Stimulated activated memory B cell treated with anti-CD40 and anti-IgM and Interleukin-4, amounts not matched to agents 10 μg/mL and 1 μg/mL and 100 μg/mL, for 72 hours (primary cell): Measurements from ENCODE around the gene PLCZ1.
"Not testable (repeated sequence)": the region's sequence is repeated elsewhere in the genome, so short reads cannot be mapped to it uniquely, and the experiment has no call there.

Experiments
- ATAC-seq: fragments of 150-1000 bp; cut with Tn5 transposase; 2 replicates; pipeline ENCODE4 v1.10.0; 2021
- H3K27ac Mint-ChIP-seq: one replicate; pipeline ENCODE4 v1.8.0; 2022; ENCODE audit warnings: mild to moderate bottlenecking, mixed read lengths
- H3K27me3 Mint-ChIP-seq: one replicate; pipeline ENCODE4 v1.8.0; 2022; ENCODE audit warnings: mixed read lengths
- H3K36me3 Mint-ChIP-seq: one replicate; pipeline ENCODE4 v1.8.0; 2022; ENCODE audit warnings: mixed read lengths
- H3K4me1 Mint-ChIP-seq: one replicate; pipeline ENCODE4 v1.8.0; 2022; ENCODE audit warnings: mixed read lengths
- H3K4me3 Mint-ChIP-seq: one replicate; pipeline ENCODE4 v1.8.0; 2022; ENCODE audit warnings: mild to moderate bottlenecking, moderate library complexity, mixed read lengths
- H3K9me3 Mint-ChIP-seq: one replicate; pipeline ENCODE4 v1.8.0; 2022; ENCODE audit warnings: mixed read lengths

The PLCZ1 gene

GRCh38 chr12:18720690-18721089 lies 17.1 kb downstream of the PLCZ1 start:
- no peaks in the 10 kb centered on the region for H3K36me3 Mint-ChIP-seq
- ATAC-seq = no peak
- no peak overlapping the region for H3K4me3 Mint-ChIP-seq

GRCh38 chr12:18719922-18720510 lies 17.8 kb downstream of the PLCZ1 start:
- Mint-ChIP-seq H3K9me3 (peaks cover 14% of the 10 kb centered on the region), H3K27me3 (no peaks in the 10 kb centered on the region), H3K27ac (no peak overlapping the region), H3K4me3 (no peak overlapping the region), H3K4me1 (no peaks in the 10 kb centered on the region), H3K36me3 (no peaks in the 10 kb centered on the region)
- no peak for ATAC-seq

More at GRCh38 chr12:18720690-18721089, 17.1 kb downstream of the PLCZ1 start:
- Mint-ChIP-seq H3K9me3 (peaks cover 17% of the 10 kb centered on the region), H3K27ac (no peak overlapping the region), H3K27me3 (no peaks in the 10 kb centered on the region), H3K4me1 (no peaks in the 10 kb centered on the region)

GRCh38 chr12:18718462-18718861 lies 19.4 kb downstream of the PLCZ1 start:
- Mint-ChIP-seq H3K4me1 (no peaks in the 10 kb centered on the region), H3K27me3 (no peaks in the 10 kb centered on the region), H3K36me3 (no peaks in the 10 kb centered on the region), H3K4me3 (no peak overlapping the region), H3K9me3 (peaks cover 6% of the 10 kb centered on the region), H3K27ac (no peak overlapping the region)
- ATAC-seq = no peak

- Mint-ChIP-seq H3K4me3 (no peak overlapping the region), H3K27me3 (no peaks in the 10 kb centered on the region), H3K36me3 (no peaks in the 10 kb centered on the region), H3K27ac (no peak overlapping the region), H3K4me1 (no peaks in the 10 kb centered on the region), H3K9me3 (peaks cover 6% of the 10 kb centered on the region)
- ATAC-seq = no peak
Measured at GRCh38 chr12:18716236-18716635, 21.6 kb downstream of the PLCZ1 start.

GRCh38 chr12:18706798-18707197 lies 31.0 kb downstream of the PLCZ1 start:
- Mint-ChIP-seq H3K4me3 (no peak overlapping the region), H3K4me1 (no peaks in the 10 kb centered on the region), H3K36me3 (no peaks in the 10 kb centered on the region), H3K9me3 (peaks cover 19% of the 10 kb centered on the region), H3K27me3 (no peaks in the 10 kb centered on the region), H3K27ac (no peak overlapping the region)
- no peak for ATAC-seq

- no peak for ATAC-seq
- peaks cover 14% of the 10 kb centered on the region for H3K9me3 Mint-ChIP-seq
- no peaks in the 10 kb centered on the region for H3K4me1 Mint-ChIP-seq
Measured at GRCh38 chr12:18703911-18704310, 33.9 kb downstream of the PLCZ1 start.

GRCh38 chr12:18703321-18703720 lies 34.5 kb downstream of the PLCZ1 start:
- Mint-ChIP-seq H3K4me1 (no peaks in the 10 kb centered on the region), H3K36me3 (no peaks in the 10 kb centered on the region), H3K27me3 (no peaks in the 10 kb centered on the region), H3K9me3 (peaks cover 14% of the 10 kb centered on the region), H3K27ac (no peak overlapping the region), H3K4me3 (no peak overlapping the region)
- no peak for ATAC-seq

More at GRCh38 chr12:18703911-18704310, 33.9 kb downstream of the PLCZ1 start:
- Mint-ChIP-seq H3K27ac (no peak overlapping the region), H3K27me3 (no peaks in the 10 kb centered on the region), H3K36me3 (no peaks in the 10 kb centered on the region), H3K4me3 (no peak overlapping the region)

- H3K4me3 Mint-ChIP-seq = no peak overlapping the region
- H3K4me1 Mint-ChIP-seq = no peaks in the 10 kb centered on the region
- no peak for ATAC-seq
- H3K9me3 Mint-ChIP-seq = peaks cover 13% of the 10 kb centered on the region
- no peaks in the 10 kb centered on the region for H3K36me3 Mint-ChIP-seq
- H3K27ac Mint-ChIP-seq = no peak overlapping the region
- no peaks in the 10 kb centered on the region for H3K27me3 Mint-ChIP-seq
Measured at GRCh38 chr12:18700271-18700670, 37.5 kb downstream of the PLCZ1 start.

GRCh38 chr12:18696971-18697602 lies 40.7 kb downstream of the PLCZ1 start:
- H3K4me3 Mint-ChIP-seq = no peak overlapping the region
- peaks cover 12% of the 10 kb centered on the region for H3K9me3 Mint-ChIP-seq
- H3K27ac Mint-ChIP-seq = no peak overlapping the region
- no peaks in the 10 kb centered on the region for H3K27me3 Mint-ChIP-seq
- H3K4me1 Mint-ChIP-seq = no peaks in the 10 kb centered on the region
- H3K36me3 Mint-ChIP-seq = no peaks in the 10 kb centered on the region
- ATAC-seq = no peak

- not testable (repeated sequence) for H3K27me3 Mint-ChIP-seq, H3K4me1 Mint-ChIP-seq, H3K36me3 Mint-ChIP-seq, H3K27ac Mint-ChIP-seq, ATAC-seq, H3K4me3 Mint-ChIP-seq
- H3K9me3 Mint-ChIP-seq = peaks cover 17% of the 10 kb centered on the region
Measured at GRCh38 chr12:18693986-18694385, 43.8 kb downstream of the PLCZ1 start.

GRCh38 chr12:18690653-18691052 lies 47.2 kb downstream of the PLCZ1 start:
- Mint-ChIP-seq H3K27me3 (no peaks in the 10 kb centered on the region), H3K27ac (no peak overlapping the region), H3K36me3 (no peaks in the 10 kb centered on the region), H3K9me3 (peaks cover 11% of the 10 kb centered on the region), H3K4me1 (no peaks in the 10 kb centered on the region), H3K4me3 (no peak overlapping the region)
- ATAC-seq = no peak

- H3K27ac Mint-ChIP-seq = no peak overlapping the region
- no peak for ATAC-seq
- no peaks in the 10 kb centered on the region for H3K4me1 Mint-ChIP-seq
- H3K4me3 Mint-ChIP-seq = no peak overlapping the region
- H3K9me3 Mint-ChIP-seq = peaks cover 10% of the 10 kb centered on the region
- H3K36me3 Mint-ChIP-seq = no peaks in the 10 kb centered on the region
- no peaks in the 10 kb centered on the region for H3K27me3 Mint-ChIP-seq
Measured at GRCh38 chr12:18689771-18690170, 48.0 kb downstream of the PLCZ1 start.

- ATAC-seq = no peak
- no peaks in the 10 kb centered on the region for H3K36me3 Mint-ChIP-seq
- H3K4me1 Mint-ChIP-seq = no peaks in the 10 kb centered on the region
- no peaks in the 10 kb centered on the region for H3K27me3 Mint-ChIP-seq
- H3K9me3 Mint-ChIP-seq = no peaks in the 10 kb centered on the region
- no peak overlapping the region for H3K27ac Mint-ChIP-seq
- no peak overlapping the region for H3K4me3 Mint-ChIP-seq
Measured at GRCh38 chr12:18684430-18684829, 53.4 kb downstream of the PLCZ1 start.

- Mint-ChIP-seq H3K4me3 (no peak overlapping the region), H3K4me1 (no peaks in the 10 kb centered on the region), H3K9me3 (no peaks in the 10 kb centered on the region), H3K36me3 (no peaks in the 10 kb centered on the region), H3K27me3 (no peaks in the 10 kb centered on the region), H3K27ac (no peak overlapping the region)
- ATAC-seq = no peak
Measured at GRCh38 chr12:18683327-18684013, 54.3 kb downstream of the PLCZ1 start.

GRCh38 chr12:18681818-18682217 lies 56.0 kb downstream of the PLCZ1 start:
- no peak for ATAC-seq
- no peak overlapping the region for H3K27ac Mint-ChIP-seq
- H3K9me3 Mint-ChIP-seq = no peaks in the 10 kb centered on the region
- no peaks in the 10 kb centered on the region for H3K36me3 Mint-ChIP-seq
- H3K27me3 Mint-ChIP-seq = no peaks in the 10 kb centered on the region
- no peaks in the 10 kb centered on the region for H3K4me1 Mint-ChIP-seq
- H3K4me3 Mint-ChIP-seq = no peak overlapping the region

GRCh38 chr12:18676996-18677588 lies 60.7 kb downstream of the PLCZ1 start:
- no peaks in the 10 kb centered on the region for H3K4me1 Mint-ChIP-seq
- no peaks in the 10 kb centered on the region for H3K36me3 Mint-ChIP-seq
- ATAC-seq = no peak
- H3K27ac Mint-ChIP-seq = no peak overlapping the region
- no peaks in the 10 kb centered on the region for H3K27me3 Mint-ChIP-seq
- peaks cover 3% of the 10 kb centered on the region for H3K9me3 Mint-ChIP-seq
- H3K4me3 Mint-ChIP-seq = no peak overlapping the region
